ENCODE results near the gene TSPAN9. TPM values are rescaled to one million over a fixed set of nuclear protein-coding genes. Genes with fewer than 3 reads are reported as not detected.

The TSPAN9 gene
- total RNA-seq, 4 donors from 2014 or later, result 9.9 to 47.3 (median 15.4) TPM

DNA sequence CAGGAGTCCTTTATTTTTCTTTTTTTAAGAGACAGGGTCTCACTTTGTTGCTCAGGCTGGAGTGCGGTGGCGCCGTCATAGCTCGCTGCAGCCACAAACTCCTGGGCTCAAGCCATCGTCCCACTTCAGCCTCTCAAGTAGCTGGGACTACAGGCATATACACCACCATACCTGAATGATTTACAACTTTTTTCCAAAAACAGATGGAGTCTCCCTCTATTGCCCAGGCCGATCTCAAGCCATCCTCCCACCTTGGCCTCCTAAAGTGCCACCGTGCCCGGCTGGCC lies 205.1 kb downstream of the TSPAN9 start:
- TF ChIP-seq, protein P1, sequence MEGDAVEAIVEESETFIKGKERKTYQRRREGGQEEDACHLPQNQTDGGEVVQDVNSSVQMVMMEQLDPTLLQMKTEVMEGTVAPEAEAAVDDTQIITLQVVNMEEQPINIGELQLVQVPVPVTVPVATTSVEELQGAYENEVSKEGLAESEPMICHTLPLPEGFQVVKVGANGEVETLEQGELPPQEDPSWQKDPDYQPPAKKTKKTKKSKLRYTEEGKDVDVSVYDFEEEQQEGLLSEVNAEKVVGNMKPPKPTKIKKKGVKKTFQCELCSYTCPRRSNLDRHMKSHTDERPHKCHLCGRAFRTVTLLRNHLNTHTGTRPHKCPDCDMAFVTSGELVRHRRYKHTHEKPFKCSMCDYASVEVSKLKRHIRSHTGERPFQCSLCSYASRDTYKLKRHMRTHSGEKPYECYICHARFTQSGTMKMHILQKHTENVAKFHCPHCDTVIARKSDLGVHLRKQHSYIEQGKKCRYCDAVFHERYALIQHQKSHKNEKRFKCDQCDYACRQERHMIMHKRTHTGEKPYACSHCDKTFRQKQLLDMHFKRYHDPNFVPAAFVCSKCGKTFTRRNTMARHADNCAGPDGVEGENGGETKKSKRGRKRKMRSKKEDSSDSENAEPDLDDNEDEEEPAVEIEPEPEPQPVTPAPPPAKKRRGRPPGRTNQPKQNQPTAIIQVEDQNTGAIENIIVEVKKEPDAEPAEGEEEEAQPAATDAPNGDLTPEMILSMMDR (IDR thresholded peaks at IDR 0.05; ENCODE audit: low read depth), result no peak

DNA sequence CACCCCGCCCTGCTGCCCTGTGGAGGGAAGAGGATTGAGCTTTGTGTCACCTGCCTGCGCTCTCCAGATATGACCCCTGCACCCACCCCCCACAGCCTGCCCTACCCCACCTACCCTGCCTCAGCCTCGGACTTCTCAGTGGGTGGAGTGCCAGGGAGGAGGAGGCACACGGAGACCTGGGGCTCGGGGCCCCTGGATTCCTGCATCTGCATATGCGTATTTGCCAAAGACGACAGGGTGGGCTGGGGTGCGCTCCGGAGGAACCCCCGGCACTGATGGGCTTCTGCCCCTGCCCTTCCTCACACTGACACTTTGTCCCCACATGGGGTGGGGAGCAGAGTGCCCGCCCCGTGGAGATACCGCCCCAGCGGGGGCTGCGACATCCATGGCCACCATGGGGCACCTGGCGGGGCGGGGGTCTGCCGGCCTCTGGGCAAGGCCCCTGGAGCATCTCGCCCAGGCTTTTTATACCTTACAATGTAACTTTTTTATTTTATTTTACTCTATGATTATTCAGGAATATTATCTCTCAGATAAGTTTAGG lies 206.0 kb downstream of the TSPAN9 start:
- TF ChIP-seq, protein P1 (IDR thresholded peaks at IDR 0.05; ENCODE audit: low read depth), result no peak

DNA sequence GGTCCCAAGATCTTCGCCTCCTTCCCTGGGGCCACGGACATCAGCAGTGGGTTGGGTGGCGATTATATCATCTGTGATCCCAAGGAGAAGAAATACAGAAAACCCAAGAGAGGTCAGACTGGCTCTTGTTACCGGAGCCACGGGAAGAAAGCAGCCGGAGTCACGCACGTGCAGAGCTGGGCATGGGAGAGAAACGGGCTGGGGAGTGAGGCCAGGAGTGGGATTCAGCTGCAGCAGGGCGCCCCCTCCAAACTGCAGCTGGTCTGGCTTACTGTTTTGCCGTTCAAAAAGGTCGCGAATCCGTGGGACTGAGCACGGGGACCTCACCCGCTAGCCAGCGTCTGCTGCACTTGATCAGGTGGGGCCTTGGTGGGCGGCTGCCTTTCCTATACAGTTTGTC lies 207.2 kb downstream of the TSPAN9 start:
- TF ChIP-seq, protein P1 (IDR thresholded peaks at IDR 0.05; ENCODE audit: low read depth), result no peak

DNA sequence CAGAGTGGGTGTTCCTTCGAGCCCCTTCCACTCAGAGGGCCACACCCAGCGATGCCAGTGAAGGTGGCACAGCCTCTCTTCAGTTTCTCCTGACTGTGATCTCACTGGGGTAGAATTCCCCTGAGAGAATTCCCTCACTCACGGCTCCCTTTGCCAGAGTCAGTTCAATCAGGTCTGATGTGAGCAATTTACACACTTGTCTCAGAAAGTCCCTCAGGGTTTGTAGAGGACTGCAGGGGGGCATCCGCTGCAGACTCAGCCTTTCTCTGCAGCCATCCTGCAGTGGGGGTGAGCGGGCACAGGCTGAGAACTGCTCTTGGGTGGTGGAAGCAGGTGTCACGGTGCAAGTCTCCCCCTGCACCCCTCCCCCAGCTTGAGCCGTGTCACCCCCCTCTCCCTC lies 208.4 kb downstream of the TSPAN9 start:
- TF ChIP-seq, protein P1 (IDR thresholded peaks at IDR 0.05; ENCODE audit: low read depth), result no peak

DNA sequence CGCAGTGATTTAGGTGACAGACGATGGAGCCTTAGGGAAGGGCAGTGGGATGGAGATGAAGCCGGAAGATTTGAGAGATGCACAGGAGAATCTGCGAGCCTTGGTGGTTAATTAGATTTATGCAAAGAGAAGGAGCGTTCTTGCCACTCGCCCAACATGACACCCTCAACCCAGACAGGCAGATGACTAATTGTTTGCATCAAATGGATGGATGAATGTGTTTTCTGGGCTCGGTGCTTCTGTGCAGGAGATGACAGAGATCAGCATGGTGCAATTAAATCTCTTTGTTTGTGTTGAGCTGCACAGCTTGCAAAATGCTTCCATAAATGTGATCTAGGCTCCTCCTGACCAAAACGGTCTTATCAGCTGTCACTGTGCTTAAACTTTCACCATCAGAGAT lies 211.5 kb downstream of the TSPAN9 start:
- TF ChIP-seq, protein P1 (IDR thresholded peaks at IDR 0.05; ENCODE audit: low read depth), result no peak

DNA sequence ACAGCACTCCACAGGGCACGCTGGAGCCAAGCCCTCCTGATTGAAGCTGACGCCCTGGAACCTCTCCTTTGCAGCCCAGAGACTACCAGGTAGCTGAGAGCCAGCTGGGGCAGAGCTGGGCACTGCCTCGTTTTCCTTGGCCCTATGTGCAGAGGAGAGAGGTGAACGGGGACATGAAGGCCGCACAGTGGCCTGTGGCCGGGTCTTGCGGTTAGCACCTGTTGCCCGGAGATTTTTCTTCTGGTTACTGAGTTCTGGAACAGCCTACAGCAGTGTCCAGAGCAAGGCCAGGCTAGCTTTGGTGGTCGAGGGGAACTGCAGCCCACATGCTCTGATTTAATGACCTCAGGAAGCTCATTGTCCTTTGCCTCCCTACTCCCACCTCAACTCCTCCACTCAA lies 212.5 kb downstream of the TSPAN9 start:
- TF ChIP-seq, protein P1 (IDR thresholded peaks at IDR 0.05; ENCODE audit: low read depth), result no peak

DNA sequence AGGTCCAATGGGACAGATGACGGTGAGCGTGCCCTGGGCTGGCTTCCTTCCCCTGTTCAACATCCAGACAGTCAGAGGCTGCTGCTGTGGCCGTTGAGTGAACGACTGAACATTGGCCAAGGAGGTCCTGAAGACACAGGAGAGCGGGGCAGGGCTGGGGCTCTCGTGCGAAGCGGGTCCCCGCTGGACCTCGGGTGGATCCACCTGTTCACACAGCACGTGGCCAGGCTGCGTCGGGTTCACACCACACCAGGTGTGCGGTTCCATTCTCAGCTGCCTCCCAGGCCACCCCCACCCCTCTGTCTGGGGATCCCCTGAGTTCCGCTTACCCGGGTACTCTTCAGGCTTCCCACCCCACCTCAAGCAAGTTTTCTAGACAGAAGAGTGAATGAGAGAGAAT lies 214.8 kb downstream of the TSPAN9 start:
- TF ChIP-seq, protein P1 (IDR thresholded peaks at IDR 0.05; ENCODE audit: low read depth), result no peak
